Right cardiac atrium (tissue), 5 donors: ENCODE measurements around the gene TRANK1. TPM values are rescaled to one million over a fixed set of nuclear protein-coding genes. Genes with fewer than 3 reads are reported as not detected.
A peak's percentile ranks its signal among the peaks of the same experiment; 100 is the strongest.

Source experiments
- ATAC-seq, 2 donors: fragments of 200-7000 bp; cut with Tn5 transposase; one replicate each; pipeline versions ENCODE4 v1.8.0 to v1.9.1; 2020; ENCODE audit warnings: moderate library complexity in 2 of 2, mild to moderate bottlenecking in 1 of 2
- DNase-seq, 3 donors: peaks; one replicate each; pipeline ENCODE4 v3.0.0-alpha.2; 2020
- H3K27ac ChIP-seq: one replicate; pipeline ENCODE4 v1.5.1; 2013; ENCODE audit warnings: mild to moderate bottlenecking, low read length, control low read depth, moderate library complexity
- H3K27me3 ChIP-seq: one replicate; pipeline ENCODE4 v1.6.1; 2013; ENCODE audit not compliant: control insufficient read depth, insufficient read depth
- H3K4me1 ChIP-seq: one replicate; pipeline ENCODE4 v1.6.1; 2013; ENCODE audit warnings: low read length; ENCODE audit not compliant: control insufficient read depth, insufficient read depth
- H3K4me3 ChIP-seq: one replicate; pipeline ENCODE4 v1.5.1; 2013; ENCODE audit warnings: low read length, control low read depth
- H3K9me3 ChIP-seq: one replicate; pipeline ENCODE4 v1.6.1; 2013; ENCODE audit warnings: low read length; ENCODE audit not compliant: control insufficient read depth
- WGBS: extraction: QIAGEN DNeasy Blood & Tissue Kit; methylation state at CpG from one replicate; pipeline ENCODE4 v1.1.7; 2013; 5-methylcytosine and 5-hydroxymethylcytosine counted together
- intact Hi-C, 4 donors: fragments of 100-400 bp; cut with DNase I; formaldehyde crosslinking; loops; one replicate each; pipeline versions ENCODE4 v1.11.0 to v1.14.0; 2022 to 2023
- polyA plus RNA-seq: library from polyadenylated mRNA; stranded (reverse); fragments of 200-250 nt; gene quantifications from one replicate; pipeline ENCODE4 v1.2.3, GENCODE V29; 2013
- total RNA-seq, 4 donors: library from RNA; stranded (reverse); fragmentation: NEBNext Ultra II Directional; extraction: Animal tissue kit (Norgen Biotek cat#: 25700); gene quantifications; one replicate each; pipeline ENCODE4 v1.2.1, GENCODE V29; 2021
- donor health status: healthy with polysubstance abuse.
- donor health status: DM: no; HTN: yes; CAD: no.
- donor health status: DM: no; HTN: no; CAD: no.
- donor health status: DM: no; HTN: yes; CAD: no; lungs with severe emphysema.
- donor health status: DM: yes; HTN: yes; CAD: no.

The TRANK1 gene
- total and polyA plus RNA-seq, 5 donors = 4.6 to 13.2 (median 10.9) TPM

DNA sequence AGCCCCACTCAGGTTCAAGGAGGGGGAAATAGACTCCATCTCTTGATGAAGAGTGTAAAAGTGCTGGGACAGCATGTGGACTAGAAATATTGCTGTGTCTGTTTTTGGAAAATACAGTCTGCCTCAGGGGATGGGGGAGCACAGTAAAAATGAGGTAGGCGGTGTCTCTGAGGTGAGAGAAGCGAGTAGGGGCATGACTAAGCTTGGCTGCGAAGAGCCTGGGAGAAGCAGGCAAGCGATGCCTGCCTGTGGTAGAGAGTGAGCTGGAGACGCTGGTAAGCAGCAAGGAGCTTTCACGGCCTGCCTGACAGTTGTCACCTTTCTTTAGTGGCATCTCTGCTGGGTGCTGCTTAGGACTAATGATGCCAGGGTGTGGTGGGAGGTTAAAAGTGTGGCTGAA lies 131.5 kb downstream of the TRANK1 start:
- intact Hi-C loops = no loop called here
- Histone ChIP-seq H3K4me1 (no peaks in the 10 kb centered on the region), H3K4me3 (no peak overlapping the region), H3K9me3 (no peaks in the 10 kb centered on the region), H3K27ac (no peak overlapping the region), H3K27me3 (no peaks in the 10 kb centered on the region)
- ATAC-seq (no peak), DNase-seq (no peak)
- WGBS = 87% methylated on average over 6 of the region's 6 CpGs

DNA sequence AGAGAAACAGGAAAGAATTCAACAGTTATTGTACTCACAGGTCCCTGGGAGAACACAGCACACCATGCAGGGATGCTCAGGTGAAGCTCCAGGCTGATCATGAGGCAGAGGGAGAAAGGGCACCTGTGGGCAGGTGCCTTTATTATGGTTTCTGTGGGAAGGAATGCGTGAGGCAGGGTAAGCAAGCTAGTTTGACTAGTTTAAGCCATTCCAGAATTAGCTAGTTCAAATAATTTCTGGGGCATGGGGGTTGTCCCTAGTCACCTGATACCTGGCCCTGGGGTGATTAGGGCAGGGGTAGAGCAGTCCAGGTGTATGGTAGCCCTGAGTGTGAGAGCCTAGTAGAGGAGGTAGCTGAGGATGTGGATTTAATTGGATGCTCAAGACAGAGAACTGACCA lies 132.6 kb downstream of the TRANK1 start:
- WGBS = 95% methylated on average over 1 of the region's 1 CpG
- H3K27ac ChIP-seq = no peak overlapping the region
- DNase-seq (no peak), ATAC-seq (no peak)
- H3K4me1 ChIP-seq = no peaks in the 10 kb centered on the region
- intact Hi-C loops = no loop called here
- H3K27me3 ChIP-seq = no peaks in the 10 kb centered on the region
- H3K9me3 ChIP-seq = no peaks in the 10 kb centered on the region
- no peak overlapping the region for H3K4me3 ChIP-seq

- no peak for ATAC-seq
- intact Hi-C loops = no loop called here
- WGBS = 87% methylated on average over 2 of the region's 2 CpGs
Measured at GRCh38 chr3:36811768-36812167, 133.1 kb downstream of the TRANK1 start.

DNA sequence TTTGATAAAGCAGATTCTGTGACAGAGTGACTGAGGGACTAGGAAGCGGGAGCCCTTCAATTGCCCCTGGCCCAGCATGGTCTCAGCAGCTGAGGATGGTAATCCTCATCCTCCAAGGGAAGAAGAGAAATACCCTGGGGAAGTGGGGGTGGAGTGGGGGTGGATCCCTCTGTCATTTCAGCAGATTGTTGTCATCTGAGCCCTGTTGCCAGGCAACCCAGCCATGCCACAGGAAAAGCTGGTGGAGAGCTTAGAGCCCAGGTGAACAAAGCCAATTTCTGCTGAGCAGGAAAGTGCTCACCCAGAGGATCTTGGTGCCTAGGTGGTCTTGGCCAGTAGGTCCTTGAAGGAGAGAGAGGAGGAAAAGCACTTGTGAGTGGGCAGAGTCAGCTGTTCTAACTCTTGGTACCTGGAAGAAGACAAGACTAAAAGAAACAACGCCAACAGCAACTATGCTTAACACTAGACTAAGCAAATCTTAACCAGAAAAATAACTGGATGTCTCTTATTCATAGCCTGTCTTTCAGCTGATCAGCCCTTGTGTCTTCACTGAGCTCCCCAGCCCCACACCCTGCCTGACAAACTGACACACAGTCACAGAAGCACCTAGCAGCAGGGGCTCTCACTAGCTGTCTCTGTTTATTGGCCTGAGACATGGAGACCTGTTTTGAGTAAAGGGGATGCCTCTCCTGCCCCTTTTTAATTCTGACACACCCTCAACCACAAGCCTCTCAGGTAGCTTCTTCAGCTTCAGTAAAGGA lies 140.4 kb downstream of the TRANK1 start:
- no peak overlapping the region for H3K27ac ChIP-seq
- intact Hi-C loops = no loop called here
- WGBS = 92% methylated on average over 2 of the region's 2 CpGs
- no peaks in the 10 kb centered on the region for H3K27me3 ChIP-seq
- H3K4me3 ChIP-seq = no peak overlapping the region
- peak in 1 of 2 donors; percentile 11 for ATAC-seq
- no peaks in the 10 kb centered on the region for H3K4me1 ChIP-seq
- DNase-seq = no peak
- H3K9me3 ChIP-seq = no peaks in the 10 kb centered on the region

More at GRCh38 chr3:36811768-36812167, 133.1 kb downstream of the TRANK1 start:
- Histone ChIP-seq H3K27me3 (no peaks in the 10 kb centered on the region), H3K4me3 (no peak overlapping the region), H3K27ac (no peak overlapping the region), H3K4me1 (no peaks in the 10 kb centered on the region), H3K9me3 (no peaks in the 10 kb centered on the region)
- DNase-seq = no peak

GRCh38 chr3:36803091-36803791 lies 141.6 kb downstream of the TRANK1 start:
- WGBS = 96% methylated on average over 5 of the region's 5 CpGs
- no peaks in the 10 kb centered on the region for H3K4me1 ChIP-seq
- H3K9me3 ChIP-seq = no peaks in the 10 kb centered on the region
- ATAC-seq (no peak), DNase-seq (no peak)
- no peaks in the 10 kb centered on the region for H3K27me3 ChIP-seq
- H3K27ac ChIP-seq = no peak overlapping the region
- intact Hi-C loops = no loop called here
- H3K4me3 ChIP-seq = no peak overlapping the region

DNA sequence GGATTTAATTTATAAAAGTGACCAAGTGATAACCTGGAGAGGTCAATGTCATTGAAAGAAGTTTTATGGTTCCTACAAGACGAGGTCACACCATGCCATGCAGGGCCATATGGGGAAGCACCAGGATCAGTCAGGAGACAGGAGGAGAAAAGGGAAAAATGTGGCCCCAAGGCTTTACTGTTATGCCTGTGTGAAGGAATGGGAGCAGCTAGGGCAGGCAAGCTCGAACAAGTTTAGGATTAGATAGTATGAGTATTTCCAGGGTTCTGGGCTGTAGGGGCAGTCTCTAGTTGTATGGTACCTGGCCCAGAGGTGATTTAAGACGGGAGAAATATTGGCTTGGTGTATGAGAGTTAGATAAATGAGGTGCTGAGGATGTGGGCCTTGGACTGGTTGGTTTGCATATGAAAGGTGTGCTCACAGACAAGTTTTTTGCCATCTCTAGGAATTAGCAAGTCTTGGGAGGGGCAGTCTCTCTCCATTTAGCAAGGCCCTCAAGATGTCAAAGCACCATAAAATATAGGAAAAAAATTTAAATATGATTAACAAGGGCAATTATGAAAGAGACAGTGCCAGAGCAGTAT lies 144.2 kb downstream of the TRANK1 start:
- H3K9me3 ChIP-seq = no peaks in the 10 kb centered on the region
- H3K27ac ChIP-seq = no peak overlapping the region
- H3K4me1 ChIP-seq = no peaks in the 10 kb centered on the region
- no peak for DNase-seq
- no peak for ATAC-seq
- intact Hi-C loops = no loop called here
- no peak overlapping the region for H3K4me3 ChIP-seq
- 76% methylated on average over 3 of the region's 3 CpGs for WGBS
- H3K27me3 ChIP-seq = no peaks in the 10 kb centered on the region

- Histone ChIP-seq H3K4me3 (no peak overlapping the region), H3K9me3 (no peaks in the 10 kb centered on the region), H3K27me3 (no peaks in the 10 kb centered on the region), H3K4me1 (no peaks in the 10 kb centered on the region), H3K27ac (no peak overlapping the region)
- DNase-seq (no peak), ATAC-seq (no peak)
- intact Hi-C loops = no loop called here
Measured at GRCh38 chr3:36796881-36797280, 148.0 kb downstream of the TRANK1 start.

DNA sequence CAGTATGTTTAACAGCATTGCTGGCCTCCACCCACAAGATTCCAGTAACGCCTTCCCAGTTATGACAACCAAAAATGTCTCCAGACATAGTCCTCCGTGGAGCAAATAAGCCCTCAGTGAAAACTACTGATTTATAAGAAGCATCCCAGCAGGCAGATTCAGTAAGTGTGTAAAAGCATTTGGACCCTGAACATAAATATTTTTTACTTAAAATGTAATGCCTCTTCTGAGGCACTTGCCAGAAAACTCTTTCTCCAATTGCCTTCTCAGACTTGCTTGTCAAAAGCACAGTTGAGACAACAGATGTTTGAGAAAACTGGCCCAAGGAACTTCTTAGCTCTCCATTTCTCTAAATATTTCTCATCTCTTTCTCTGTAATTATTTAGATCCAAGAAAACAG lies 148.7 kb downstream of the TRANK1 start:
- H3K4me3 ChIP-seq = no peak overlapping the region
- no peaks in the 10 kb centered on the region for H3K9me3 ChIP-seq
- no peaks in the 10 kb centered on the region for H3K27me3 ChIP-seq
- 63% methylated on average over 2 of the region's 2 CpGs for WGBS
- H3K27ac ChIP-seq = no peak overlapping the region
- H3K4me1 ChIP-seq = no peaks in the 10 kb centered on the region
- DNase-seq (no peak), ATAC-seq (no peak)
- intact Hi-C loops = no loop called here

DNA sequence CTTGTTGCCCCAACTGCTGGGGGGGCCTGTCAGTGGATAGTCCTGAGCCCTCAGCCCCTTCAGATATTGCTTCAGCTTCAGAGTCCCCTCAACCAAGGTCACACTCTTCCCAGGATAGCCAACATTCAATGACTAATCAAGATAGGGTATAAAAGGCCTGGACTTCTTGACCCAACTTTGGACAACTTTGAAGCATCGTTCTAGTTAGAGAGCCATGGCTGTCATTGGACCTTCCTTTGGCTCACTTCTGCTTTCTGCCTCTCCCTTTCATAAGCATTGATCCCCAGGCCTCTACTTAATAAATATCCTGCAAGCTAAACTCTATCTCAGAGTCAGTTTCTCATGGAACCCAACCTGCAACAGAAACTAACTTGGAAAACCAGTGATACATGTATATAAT lies 149.2 kb downstream of the TRANK1 start:
- no peak for ATAC-seq
- intact Hi-C loops = no loop called here
- no peaks in the 10 kb centered on the region for H3K4me1 ChIP-seq
- H3K4me3 ChIP-seq = no peak overlapping the region
- no peak for DNase-seq
- WGBS = 87% methylated on average over 1 of the region's 1 CpG
- H3K27ac ChIP-seq = no peak overlapping the region
- no peaks in the 10 kb centered on the region for H3K9me3 ChIP-seq
- no peaks in the 10 kb centered on the region for H3K27me3 ChIP-seq

DNA sequence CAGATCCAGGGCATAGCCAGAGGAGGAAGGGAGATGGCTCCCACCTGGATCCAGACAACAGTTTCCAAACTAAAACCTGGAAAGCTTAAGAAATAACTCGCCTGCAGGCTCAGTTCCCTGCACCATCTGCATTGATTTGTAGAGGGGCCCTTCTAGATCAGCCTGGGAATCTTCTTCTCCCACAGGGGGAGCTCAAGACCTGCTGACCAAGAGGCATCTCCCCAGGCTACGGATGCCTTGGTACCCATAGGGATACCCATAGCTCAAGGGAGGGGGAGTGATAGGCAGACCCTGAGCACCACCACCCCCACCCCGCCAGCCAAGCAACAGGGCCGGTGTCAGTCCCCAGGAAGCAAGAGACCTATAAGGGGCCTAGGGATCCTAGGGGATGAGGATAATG lies 152.5 kb downstream of the TRANK1 start:
- WGBS = 68% methylated on average over 4 of the region's 4 CpGs

DNA sequence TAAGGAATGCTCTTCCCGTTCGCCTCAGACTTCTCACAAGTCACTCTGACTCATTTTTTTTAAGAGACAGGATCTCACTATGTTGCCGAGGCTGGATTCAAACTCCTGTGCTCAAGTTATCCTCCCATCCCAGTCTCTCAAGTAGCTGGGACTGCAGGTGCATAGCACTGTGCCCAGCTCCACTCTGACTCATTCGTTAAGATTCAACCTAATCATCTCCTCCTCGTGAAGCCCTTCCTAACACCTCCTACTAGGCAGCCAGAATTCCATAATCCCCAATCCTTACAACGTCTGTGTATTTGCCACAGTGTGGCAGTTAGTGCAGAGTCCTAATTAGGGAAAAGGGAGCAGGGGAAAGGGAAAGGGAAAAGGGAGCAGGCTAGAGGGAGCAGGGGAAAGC lies 154.1 kb downstream of the TRANK1 start:
- intact Hi-C loops = no loop called here
- Histone ChIP-seq H3K27ac (no peak overlapping the region), H3K27me3 (no peaks in the 10 kb centered on the region), H3K9me3 (no peaks in the 10 kb centered on the region), H3K4me1 (no peaks in the 10 kb centered on the region), H3K4me3 (no peak overlapping the region)
- WGBS = 51% methylated on average over 6 of the region's 6 CpGs
- ATAC-seq (no peak), DNase-seq (no peak)

More for the DNA sequence above, 152.5 kb downstream of the TRANK1 start:
- Histone ChIP-seq H3K4me3 (no peak overlapping the region), H3K4me1 (no peaks in the 10 kb centered on the region), H3K27me3 (no peaks in the 10 kb centered on the region), H3K27ac (no peak overlapping the region), H3K9me3 (no peaks in the 10 kb centered on the region)
- intact Hi-C loops = no loop called here
- ATAC-seq = no peak
- DNase-seq = no peak
